Measurements from ENCODE around the gene LCN9.

Gene LCN9

GRCh38 chr9:135716045-135716444 lies 52.9 kb downstream of the LCN9 start:
- no peak for DNase-seq

Data from amygdala (tissue), 56 donors.